Stimulated activated effector memory CD8-positive, alpha-beta T cell treated with anti-CD3 and anti-CD28 coated beads, Interleukin-12 subunit alpha, Interleukin-12 subunit beta, amount 100 ng/mL, for 72 hours (primary cell): ENCODE data around the gene PGLYRP4.
"Not testable (repeated sequence)": the region's sequence is repeated elsewhere in the genome, so short reads cannot be mapped to it uniquely, and the experiment has no call there.

ENCODE experiments used
- ATAC-seq: fragments of 150-1000 bp; cut with Tn5 transposase; 2 replicates; pipeline ENCODE4 v1.10.0; 2021
- DNase-seq, 2 donors: peaks; one replicate each; pipeline ENCODE4 v3.0.0; 2021 to 2022; ENCODE audit warnings: low spot score in 2 of 2
- H3K27ac Mint-ChIP-seq: one replicate; pipeline ENCODE4 v1.8.0; 2022; ENCODE audit warnings: mild to moderate bottlenecking, mixed read lengths
- H3K36me3 Mint-ChIP-seq: one replicate; pipeline ENCODE4 v1.8.0; 2022; ENCODE audit warnings: mild to moderate bottlenecking, mixed read lengths
- H3K4me1 Mint-ChIP-seq: one replicate; pipeline ENCODE4 v1.8.0; 2022; ENCODE audit warnings: mixed read lengths
- H3K4me3 Mint-ChIP-seq: one replicate; pipeline ENCODE4 v1.8.0; 2022; ENCODE audit warnings: mild to moderate bottlenecking, mixed read lengths
- H3K9me3 Mint-ChIP-seq: one replicate; pipeline ENCODE4 v1.8.0; 2022; ENCODE audit warnings: mixed read lengths

PGLYRP4 gene

DNA sequence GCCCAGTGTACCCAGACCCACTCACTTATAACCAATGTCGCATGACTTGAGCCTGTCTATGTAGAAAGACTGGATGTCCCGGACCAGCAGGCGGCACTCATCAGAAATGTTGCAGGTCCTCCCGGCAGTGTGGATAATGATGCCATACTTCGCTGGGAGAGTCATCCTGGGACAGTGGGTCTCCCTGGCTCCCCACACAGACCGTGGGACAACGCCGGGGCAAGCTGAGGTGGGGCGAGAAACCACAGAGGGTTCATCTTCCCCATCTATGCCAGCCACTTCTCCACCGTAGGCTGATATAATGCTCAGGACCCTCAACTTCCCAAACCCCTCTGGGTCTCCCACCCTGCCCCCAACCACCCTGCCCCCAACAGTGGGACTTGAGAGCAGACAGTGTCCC is 8.3 kb downstream of the PGLYRP4 start:
- Mint-ChIP-seq H3K4me1 (peaks cover 12% of the 10 kb centered on the region), H3K4me3 (no peak overlapping the region), H3K36me3 (no peaks in the 10 kb centered on the region), H3K9me3 (no peaks in the 10 kb centered on the region), H3K27ac (no peak overlapping the region)
- no peak for DNase-seq
- no peak for ATAC-seq

DNA sequence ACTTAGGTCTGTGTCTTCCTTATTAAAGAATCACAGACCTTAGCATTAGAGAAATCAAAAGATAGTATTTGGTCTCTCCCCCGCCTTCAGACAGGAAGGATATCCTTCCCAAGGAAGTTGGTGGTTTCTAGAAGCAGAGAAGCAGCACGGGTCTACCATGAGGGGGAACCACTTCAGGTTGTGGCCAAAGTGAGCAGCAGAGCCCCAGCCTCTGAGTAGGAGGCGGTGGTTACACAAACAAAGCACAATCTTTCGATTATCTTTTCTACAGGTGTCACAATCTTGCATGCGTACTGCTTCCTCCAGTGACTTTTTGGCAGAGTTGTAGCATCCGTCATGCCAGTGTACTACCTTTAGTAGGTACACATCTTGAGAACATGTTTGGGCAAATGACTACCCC is 8.8 kb downstream of the PGLYRP4 start:
- Mint-ChIP-seq H3K4me1 (peaks cover 7% of the 10 kb centered on the region), H3K9me3 (no peaks in the 10 kb centered on the region), H3K4me3 (no peak overlapping the region), H3K27ac (no peak overlapping the region), H3K36me3 (no peaks in the 10 kb centered on the region)
- ATAC-seq (no peak), DNase-seq (no peak)

DNA sequence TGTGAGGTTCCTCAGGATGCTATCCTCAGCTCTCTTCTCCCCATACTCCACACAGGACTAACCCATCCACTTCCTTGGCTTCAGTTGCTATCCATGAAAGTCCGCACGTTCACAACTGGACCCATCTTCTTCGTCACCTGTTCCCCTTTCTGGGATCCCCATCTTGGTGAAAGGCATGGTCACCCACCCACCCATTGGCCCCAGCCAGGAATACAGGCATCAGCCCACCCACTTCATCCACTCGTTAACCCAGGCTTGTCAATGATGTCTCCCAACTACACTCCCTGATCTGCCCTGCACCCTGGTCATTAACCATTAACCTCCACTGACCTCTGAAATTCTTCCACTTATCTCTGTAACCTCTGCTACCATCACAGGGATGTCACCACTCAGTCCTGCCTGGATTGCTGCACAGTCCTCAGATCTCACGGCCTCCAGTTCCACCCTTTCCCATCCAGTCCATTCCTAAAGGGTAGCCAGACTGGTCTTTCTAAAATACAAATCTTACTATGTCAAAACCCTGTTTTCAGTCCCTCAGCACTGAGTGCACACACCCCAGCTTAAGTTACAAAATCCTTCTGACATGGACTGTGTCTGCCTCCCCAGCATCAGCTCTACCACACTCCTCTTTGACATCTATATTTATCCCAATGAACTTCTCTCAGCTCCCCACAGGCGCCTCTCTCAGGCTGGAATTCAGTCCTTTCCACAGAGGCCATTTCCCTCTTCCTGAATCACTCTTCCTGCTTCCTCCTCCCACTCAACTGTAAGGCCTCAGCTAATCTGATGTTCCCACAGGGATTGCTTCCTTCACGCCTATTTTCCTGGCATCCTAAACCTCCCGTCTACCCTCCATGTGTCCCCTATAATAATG is 10.4 kb downstream of the PGLYRP4 start:
- no peaks in the 10 kb centered on the region for H3K36me3 Mint-ChIP-seq
- H3K4me3 Mint-ChIP-seq, result no peak overlapping the region
- no peak for DNase-seq
- no peaks in the 10 kb centered on the region for H3K9me3 Mint-ChIP-seq
- no peaks in the 10 kb centered on the region for H3K4me1 Mint-ChIP-seq
- no peak for ATAC-seq
- H3K27ac Mint-ChIP-seq, result no peak overlapping the region

DNA sequence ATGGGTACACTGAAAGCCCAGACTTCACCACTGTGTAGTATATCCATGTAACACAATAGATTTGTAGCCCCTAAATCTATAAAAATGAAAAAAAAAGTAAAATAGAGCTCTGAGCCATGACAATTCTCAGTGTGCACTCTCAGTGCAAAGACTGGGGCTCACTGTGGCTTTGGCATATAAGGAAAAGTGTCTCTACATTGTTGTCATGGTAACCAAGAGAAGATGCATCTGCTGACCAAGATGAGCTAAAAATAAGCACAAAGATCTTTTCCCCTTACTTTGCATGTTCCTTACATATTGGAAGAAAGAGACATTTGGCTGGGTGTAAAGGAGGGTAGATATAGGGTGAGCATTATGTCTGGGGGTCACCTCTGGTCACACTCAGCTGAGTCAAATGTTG is 12.0 kb downstream of the PGLYRP4 start:
- H3K36me3 Mint-ChIP-seq, result no peaks in the 10 kb centered on the region
- H3K27ac Mint-ChIP-seq, result no peak overlapping the region
- ATAC-seq (no peak), DNase-seq (no peak)
- H3K4me1 Mint-ChIP-seq, result no peaks in the 10 kb centered on the region
- no peaks in the 10 kb centered on the region for H3K9me3 Mint-ChIP-seq
- no peak overlapping the region for H3K4me3 Mint-ChIP-seq

DNA sequence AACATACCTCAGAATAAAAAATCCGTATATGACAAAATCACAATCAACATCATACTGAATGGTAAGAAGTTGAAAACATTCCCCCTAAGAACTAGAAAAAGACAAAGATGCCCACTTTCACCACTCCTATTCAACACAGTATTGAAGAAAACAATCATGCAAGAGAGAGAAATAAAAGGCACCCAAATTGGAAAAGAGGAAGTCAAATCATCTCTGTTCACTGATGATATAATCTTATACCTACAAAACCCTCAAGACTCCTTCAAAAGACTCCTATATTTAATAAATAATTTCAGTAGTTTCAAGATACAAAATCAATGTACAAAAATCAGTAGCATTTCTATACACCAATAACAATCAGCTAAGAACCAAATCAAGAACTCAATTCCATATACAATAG is 14.7 kb downstream of the PGLYRP4 start:
- no peak overlapping the region for H3K4me3 Mint-ChIP-seq
- H3K9me3 Mint-ChIP-seq, result peaks cover 11% of the 10 kb centered on the region
- ATAC-seq (no peak), DNase-seq (no peak)
- no peak overlapping the region for H3K27ac Mint-ChIP-seq
- no peaks in the 10 kb centered on the region for H3K4me1 Mint-ChIP-seq
- H3K36me3 Mint-ChIP-seq, result no peaks in the 10 kb centered on the region

DNA sequence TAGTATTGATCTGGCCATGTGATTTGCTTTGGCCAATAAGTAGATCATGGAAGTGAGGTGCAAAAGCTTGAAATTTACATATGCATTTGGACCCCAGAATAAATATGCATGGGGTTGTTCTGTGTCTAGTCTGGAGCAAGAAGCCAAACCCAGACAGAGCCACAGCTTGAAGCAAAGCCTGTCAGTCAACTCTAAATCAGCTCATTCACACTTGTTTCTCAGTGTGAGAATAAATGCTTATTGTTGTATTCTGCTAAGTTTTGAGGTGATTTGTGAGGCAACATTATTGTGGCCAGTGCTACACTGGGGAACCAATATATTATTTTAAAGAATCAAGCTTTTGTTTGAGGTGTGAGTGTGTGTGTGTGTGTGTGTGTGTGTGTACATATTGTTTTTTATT is 23.7 kb downstream of the PGLYRP4 start:
- no peak overlapping the region for H3K4me3 Mint-ChIP-seq
- H3K27ac Mint-ChIP-seq, result no peak overlapping the region
- no peaks in the 10 kb centered on the region for H3K36me3 Mint-ChIP-seq
- H3K4me1 Mint-ChIP-seq, result no peaks in the 10 kb centered on the region
- H3K9me3 Mint-ChIP-seq, result peaks cover 23% of the 10 kb centered on the region
- no peak for DNase-seq
- ATAC-seq, result no peak

DNA sequence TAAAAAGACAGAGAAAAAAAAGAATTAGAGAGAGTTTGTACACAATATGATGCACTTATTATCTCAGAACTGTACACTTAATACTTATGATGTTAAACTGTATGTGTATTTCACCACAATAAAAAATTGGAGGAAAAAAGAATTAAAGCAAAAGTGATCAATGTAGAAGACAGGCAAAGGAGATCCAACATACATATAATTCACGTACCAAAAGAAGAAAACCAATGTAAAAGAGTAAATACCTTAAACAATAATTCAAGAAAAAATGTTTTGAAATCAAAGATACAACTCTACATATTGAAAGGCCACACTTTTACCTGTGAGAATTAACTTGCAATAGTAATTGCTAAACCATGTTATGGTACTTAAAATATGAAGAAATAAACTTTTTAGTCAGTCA is 26.1 kb downstream of the PGLYRP4 start:
- DNase-seq (no peak), ATAC-seq (no peak)
- Mint-ChIP-seq H3K4me3 (no peak overlapping the region), H3K36me3 (no peaks in the 10 kb centered on the region), H3K4me1 (no peaks in the 10 kb centered on the region), H3K9me3 (peaks cover 12% of the 10 kb centered on the region), H3K27ac (no peak overlapping the region)

DNA sequence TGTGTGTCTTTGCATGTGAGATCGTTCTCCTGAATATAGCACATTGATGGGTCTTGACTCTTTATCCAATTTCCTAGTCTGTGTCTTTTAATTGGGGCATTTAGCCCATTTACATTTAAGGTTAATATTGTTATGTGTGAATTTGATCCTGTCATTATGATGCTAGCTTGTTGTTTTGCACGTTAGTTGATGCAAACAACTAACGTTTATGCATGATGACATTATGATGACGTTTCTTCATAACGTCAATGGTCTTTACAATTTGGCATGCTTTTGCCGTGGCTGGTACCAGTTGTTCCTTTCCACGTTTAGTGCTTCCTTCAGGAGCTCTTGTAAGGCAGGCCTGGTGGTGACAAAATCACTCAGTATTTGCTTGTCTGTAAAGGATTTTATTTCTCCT is 30.5 kb downstream of the PGLYRP4 start:
- H3K9me3 Mint-ChIP-seq, result peaks cover 12% of the 10 kb centered on the region
- not testable (repeated sequence) for DNase-seq, H3K4me3 Mint-ChIP-seq, H3K36me3 Mint-ChIP-seq, H3K27ac Mint-ChIP-seq, H3K4me1 Mint-ChIP-seq, ATAC-seq

DNA sequence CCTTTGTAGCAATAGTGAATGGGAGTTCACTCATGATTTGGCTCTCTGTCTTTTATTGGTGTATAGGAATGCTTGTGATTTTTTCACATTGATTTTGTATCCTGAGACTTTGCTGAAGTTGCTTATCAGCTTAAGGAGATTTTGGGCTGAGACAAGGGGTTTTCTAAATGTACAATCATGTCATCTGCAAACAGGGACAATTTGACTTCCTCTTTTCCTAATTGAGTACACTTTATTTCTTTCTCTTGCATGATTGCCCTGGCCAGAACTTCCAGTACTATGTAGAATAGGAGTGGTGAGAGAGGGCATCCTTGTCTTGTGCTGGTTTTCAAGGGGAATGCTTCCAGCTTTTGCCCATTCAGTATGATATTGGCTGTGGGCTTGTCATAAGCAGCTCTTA is 32.6 kb downstream of the PGLYRP4 start:
- not testable (repeated sequence) for ATAC-seq, H3K4me1 Mint-ChIP-seq, H3K27ac Mint-ChIP-seq, H3K9me3 Mint-ChIP-seq, H3K36me3 Mint-ChIP-seq, DNase-seq, H3K4me3 Mint-ChIP-seq

DNA sequence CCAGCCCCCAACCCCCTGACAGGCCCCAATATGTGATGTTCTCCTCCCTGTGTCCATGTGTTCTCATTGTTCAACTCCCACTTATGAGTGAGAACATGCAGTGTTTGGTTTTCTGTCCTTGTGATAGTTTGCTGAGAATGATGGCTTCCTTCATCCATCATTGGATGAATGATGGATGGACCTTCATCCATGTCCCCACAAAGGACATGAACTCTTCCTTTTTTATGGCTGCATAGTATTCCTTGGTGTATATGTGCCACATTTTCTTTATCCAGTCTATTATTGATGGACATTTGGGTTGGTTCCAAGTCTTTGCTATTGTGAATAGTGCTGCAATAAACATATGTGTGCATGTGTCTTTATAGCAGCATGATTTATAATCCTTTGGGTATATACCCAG is 34.3 kb downstream of the PGLYRP4 start:
- H3K36me3 Mint-ChIP-seq, H3K27ac Mint-ChIP-seq, H3K4me3 Mint-ChIP-seq, H3K9me3 Mint-ChIP-seq, DNase-seq, ATAC-seq, H3K4me1 Mint-ChIP-seq: not testable (repeated sequence)

DNA sequence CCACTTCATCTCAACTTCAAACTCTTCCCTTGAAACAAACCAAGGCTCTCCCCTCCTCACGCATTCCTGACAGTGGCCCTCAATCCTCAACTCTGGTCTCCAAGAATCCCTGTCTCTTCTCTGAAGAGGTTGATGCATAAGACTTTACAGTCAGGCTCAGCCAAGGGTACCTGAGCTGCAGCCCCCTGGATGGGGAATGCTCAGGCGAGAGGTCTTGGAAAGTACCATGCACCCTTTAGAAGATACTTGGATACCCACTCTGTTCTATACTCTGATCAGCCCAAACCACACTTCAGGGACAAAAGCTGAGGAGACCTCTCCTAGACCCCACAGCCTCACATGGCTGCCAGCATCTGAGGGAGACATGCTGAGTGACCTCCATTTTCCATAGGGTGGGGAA is 35.4 kb downstream of the PGLYRP4 start:
- Mint-ChIP-seq H3K9me3 (no peaks in the 10 kb centered on the region), H3K4me1 (no peaks in the 10 kb centered on the region), H3K36me3 (no peaks in the 10 kb centered on the region), H3K4me3 (no peak overlapping the region), H3K27ac (no peak overlapping the region)
- DNase-seq (no peak), ATAC-seq (peak; percentile 32)

DNA sequence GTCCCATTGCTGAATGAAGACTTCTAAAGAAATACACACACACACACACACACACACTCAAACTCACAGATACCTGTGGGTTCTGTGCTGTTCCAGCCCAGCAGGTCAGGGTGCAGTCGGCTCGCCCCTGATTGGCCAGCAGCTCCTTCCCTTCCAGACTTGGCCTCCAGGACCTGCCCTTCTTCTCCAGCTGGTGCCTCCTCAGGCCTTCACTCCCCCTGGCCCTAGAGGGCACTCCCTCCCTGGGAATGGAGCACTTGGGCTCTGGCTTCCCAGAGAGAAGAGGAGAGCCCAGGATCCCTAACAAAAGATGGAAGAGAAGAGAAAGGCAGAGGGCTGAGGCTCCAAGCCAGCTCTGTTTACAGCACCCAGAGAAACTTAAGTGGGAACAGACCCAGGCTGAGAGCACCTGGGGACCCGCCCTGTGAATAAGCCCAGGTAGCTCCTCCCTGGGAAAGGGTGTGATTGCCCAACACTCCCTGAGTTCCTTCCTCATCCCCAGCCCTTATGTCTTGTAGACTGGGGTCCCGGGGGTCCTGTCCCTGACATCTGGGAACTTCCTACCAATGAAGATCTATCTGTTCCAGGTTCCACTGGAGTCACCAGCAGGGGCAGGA is 36.0 kb downstream of the PGLYRP4 start, which contains the start of gene PGLYRP3:
PGLYRP3 (minus strand) TSS at position 383 of the 617 bp plus-strand sequence. CDS start 2,287 bp downstream, outside the sequence.
- Mint-ChIP-seq H3K27ac (no peak within 1 kb of the TSS), H3K4me1 (no peaks in the 10 kb centered on the region), H3K36me3 (no peaks in the 10 kb centered on the region), H3K4me3 (no peak within 1 kb of the TSS), H3K9me3 (no peaks in the 10 kb centered on the region)
- peak; percentile 16 for ATAC-seq
- DNase-seq, result no peak

DNA sequence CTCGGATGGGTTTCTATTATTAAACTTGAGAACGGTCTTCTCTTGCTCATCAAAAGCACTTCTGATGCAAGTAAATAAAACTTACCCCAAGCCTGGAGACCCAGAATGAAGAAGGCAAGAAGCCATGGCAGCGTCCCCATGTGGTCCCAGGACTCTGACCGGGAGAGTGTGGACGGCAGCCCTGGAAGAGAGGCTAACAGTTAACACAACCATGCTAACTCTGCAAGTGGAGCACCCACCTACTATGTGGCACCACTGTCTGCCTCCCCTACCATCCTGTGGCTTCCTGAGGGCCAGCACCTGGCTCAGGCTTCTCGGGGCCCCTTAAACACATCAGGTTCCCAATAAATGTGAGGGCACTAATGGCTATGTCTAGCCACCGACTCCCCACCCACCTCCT is 38.1 kb downstream of the PGLYRP4 start:
- Mint-ChIP-seq H3K4me1 (no peaks in the 10 kb centered on the region), H3K27ac (no peak overlapping the region), H3K4me3 (no peak overlapping the region), H3K36me3 (no peaks in the 10 kb centered on the region), H3K9me3 (no peaks in the 10 kb centered on the region)
- ATAC-seq, result no peak
- no peak for DNase-seq

DNA sequence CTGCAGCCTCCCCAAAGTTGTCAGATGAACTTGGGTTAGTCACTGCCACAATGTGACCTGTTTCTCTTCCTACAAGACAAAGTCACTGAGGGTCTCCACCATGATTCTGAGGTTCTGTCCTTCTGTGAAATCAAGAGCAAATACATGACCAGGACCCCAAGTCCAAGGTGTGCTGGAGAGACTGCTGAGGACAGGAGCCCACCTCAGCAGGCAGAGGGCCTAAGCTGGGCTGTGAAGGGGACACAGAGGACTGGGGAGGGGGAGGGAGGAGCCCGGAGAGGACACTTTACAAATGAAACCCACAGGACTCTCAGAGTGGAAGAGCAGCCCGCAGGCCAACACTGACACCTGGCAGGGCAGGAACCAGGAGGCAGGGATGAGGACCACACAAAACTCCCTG is 39.2 kb downstream of the PGLYRP4 start:
- H3K9me3 Mint-ChIP-seq, result no peaks in the 10 kb centered on the region
- no peak overlapping the region for H3K27ac Mint-ChIP-seq
- DNase-seq, result no peak
- ATAC-seq, result no peak
- no peak overlapping the region for H3K4me3 Mint-ChIP-seq
- no peaks in the 10 kb centered on the region for H3K36me3 Mint-ChIP-seq
- no peaks in the 10 kb centered on the region for H3K4me1 Mint-ChIP-seq

DNA sequence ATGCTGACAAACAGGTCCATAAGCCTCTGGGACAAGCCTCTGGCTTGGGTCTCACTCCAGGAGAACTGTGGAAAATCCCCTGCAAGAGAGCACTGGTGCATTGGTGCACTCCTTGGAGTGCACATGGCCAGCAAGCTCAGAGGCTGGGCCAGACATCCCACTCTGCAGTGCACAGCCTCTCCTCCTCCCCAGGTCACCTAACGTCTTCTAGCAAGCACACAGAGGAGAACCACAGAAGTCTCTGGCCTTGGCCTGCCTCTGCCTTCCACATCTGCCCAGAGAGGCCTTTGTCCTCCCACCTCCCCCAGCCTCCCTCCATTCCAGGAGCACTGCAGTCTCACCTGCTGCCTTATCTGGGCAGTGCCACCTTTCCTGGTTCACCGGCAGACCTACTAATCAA is 40.1 kb downstream of the PGLYRP4 start:
- no peaks in the 10 kb centered on the region for H3K4me1 Mint-ChIP-seq
- no peak overlapping the region for H3K27ac Mint-ChIP-seq
- no peaks in the 10 kb centered on the region for H3K9me3 Mint-ChIP-seq
- no peak for DNase-seq
- no peak for ATAC-seq
- H3K4me3 Mint-ChIP-seq, result no peak overlapping the region
- H3K36me3 Mint-ChIP-seq, result no peaks in the 10 kb centered on the region

DNA sequence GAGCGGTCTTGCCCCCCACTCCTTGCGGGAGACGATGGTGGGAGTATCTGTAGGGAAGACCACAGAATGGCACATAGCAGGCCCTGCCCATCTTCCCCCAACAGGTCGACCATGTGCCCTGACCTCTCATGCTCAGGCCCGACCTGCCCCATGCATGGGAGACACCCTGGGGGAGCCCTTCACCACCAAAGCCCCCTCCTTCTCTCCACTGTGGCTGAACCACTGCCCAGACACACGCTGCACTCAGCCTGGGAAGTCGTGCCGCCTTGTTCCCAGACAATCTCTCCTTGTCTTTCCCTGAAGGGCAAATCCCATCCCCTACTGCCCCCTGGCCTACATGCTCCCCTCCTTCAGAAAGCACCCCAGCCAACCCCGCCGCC is 41.4 kb downstream of the PGLYRP4 start:
- H3K9me3 Mint-ChIP-seq, result no peaks in the 10 kb centered on the region
- no peak for ATAC-seq
- H3K27ac Mint-ChIP-seq, result no peak overlapping the region
- no peaks in the 10 kb centered on the region for H3K4me1 Mint-ChIP-seq
- H3K36me3 Mint-ChIP-seq, result no peaks in the 10 kb centered on the region
- no peak overlapping the region for H3K4me3 Mint-ChIP-seq
- DNase-seq, result no peak
